ENCODE data around the gene ZRANB1.

Gene ZRANB1

DNA sequence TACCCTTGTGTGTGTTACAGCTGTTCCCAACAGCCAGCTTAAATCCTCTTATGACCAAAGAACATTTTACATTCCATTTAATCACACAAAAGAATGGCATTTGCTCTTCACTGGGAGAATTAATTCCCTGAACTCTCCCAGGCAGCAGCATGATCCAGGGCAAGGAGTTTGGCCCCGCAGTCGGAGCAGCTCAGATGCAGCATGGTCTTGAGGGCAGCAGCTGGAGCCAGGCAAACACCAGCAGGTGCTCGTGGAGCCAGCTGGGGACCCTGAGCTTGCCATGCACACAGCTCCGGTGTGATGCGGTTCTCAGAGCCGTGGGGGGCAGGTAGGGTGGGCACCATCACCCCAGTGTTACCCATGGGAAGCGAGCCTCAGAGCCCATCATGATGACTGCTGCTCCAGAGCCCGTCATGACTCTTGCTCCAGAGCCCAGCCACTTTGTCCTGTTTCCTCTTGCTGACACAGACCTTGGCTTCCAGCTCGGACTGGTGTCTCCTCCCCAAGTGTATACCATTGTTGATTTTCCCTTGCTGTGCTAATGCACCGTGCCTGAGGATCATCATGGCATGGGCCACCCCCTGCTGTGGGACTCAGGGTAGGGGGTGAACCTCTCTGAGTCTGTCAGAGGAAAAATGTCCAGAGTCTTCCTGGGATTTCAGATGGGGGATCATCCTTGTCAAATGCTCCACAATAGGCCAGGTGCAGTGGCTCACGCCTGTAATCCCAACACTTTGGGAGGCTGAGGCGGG, 75.8 kb downstream of the ZRANB1 start:
- no peak for DNase-seq (ENCODE audit: low read depth in 2 of 2, low spot score in 1 of 2)

DNA sequence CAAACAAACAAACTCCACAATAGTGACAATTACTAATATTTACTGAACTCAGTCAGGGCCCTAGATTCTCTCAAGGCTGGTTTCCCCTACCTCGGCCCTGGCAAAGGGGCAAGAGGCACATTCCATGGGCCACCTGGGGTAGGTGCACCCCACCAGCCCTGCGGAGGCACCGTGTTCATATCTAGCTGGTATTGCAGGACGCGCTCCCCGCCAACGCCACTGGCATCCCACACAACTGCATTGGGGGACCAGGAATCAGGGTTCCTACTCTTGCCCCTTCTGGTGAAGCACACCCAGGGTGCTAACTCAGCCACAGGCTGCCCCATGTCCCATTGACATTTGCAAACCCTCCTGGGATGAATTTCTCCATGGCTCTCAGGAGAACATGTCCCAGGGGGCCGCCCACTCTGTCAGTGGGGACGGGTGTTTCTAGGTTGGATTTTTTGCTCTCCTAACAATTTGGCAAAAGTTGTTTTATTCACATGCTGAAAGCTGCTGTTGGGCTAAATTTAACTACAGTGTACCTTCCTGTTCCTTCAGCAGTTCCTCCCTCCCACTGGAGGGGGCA, 76.7 kb downstream of the ZRANB1 start:
- DNase-seq (ENCODE audit: low read depth in 2 of 2, low spot score in 1 of 2): no peak

DNA sequence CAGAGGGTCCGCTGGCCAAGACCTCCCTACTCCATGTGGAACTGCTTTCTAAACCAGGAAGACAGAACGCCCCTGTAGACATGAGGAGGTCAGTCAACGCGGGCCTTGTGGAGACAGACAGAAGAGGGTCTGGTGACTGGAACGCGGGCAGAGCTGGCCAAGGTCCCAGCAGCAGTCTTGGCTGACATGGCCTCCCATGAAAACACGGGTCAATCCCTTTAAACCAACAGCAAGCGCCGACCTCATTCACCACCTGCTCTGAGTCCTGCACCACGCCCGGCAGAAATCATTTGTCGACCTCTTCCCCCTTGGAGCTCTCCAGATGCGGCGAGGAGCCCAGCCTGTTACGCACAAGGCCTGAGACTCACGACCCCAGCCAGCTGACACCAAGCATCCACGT, 78.5 kb downstream of the ZRANB1 start:
- DNase-seq (ENCODE audit: low read depth in 2 of 2, low spot score in 1 of 2): no peak

DNA sequence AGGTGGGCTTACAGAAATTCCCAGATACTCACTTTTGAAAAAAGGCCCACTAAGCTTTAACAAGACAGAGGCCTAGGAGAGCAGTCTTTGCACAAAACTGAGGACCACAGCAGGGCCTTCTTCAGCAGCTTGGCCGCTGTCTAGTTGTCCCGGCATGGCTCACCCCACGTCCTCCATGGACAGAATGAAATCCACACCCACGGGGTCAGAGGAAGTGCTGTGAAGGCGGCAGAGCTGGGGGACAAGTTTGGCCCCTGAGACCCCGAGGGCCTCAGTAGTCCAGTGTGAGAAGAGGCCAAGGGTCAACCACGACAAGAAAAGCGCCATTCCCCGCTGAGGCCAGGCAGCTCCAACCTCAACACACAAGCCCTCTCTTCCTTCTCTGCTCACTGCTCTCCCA, 78.9 kb downstream of the ZRANB1 start:
- no peak for DNase-seq (ENCODE audit: low read depth in 2 of 2, low spot score in 1 of 2)

DNA sequence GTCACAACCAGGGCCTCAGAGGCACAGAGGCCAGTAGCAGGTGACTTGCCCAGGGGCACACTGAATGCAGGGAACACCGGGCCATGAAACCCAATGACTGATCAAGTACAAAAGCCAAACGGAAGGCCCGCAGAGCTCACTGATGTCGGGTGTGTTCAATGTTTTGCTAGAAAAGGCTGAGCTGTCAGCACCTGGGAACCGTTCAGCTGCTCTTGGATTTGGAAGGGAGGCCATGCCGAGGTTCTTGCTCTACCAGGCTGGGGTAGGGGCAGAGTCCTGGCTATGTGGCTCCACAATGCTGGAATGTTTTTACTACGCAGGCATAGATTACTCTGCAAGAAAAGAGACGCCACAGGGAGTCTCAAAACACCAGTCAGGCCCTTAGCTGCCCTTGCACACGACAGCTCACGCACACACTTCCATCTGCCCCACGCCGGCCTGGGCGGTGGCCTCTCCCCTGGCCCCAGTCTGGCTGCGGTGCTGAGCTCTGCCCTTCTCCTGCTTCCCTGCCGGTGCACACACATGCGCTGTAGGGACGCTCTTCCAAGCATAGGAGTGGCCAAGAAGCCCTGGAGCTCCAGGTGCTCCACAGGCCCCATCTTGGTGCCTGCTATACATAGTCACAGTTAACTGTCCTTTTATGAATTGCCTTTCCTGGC, 79.9 kb downstream of the ZRANB1 start:
- DNase-seq (ENCODE audit: low read depth in 2 of 2, low spot score in 1 of 2): no peak

DNA sequence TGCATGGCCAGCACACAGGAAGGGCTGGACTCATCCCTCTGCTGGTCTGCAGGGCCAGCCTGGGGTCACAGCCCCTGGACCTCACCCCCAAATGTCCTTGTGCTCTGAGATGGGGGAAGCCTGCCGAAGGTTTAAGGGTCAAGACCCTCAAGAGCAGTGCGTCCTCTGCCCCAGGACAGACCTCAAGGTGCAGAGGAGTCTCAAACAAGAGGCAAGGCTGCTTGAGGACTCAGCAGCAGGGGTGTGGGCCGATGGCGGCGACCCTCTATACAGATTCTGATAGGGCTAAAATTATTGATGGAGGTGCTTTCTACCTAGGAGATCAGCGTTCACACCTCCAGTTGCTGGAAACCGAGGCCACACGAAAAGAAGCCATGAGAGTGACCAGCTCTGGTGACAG, 80.7 kb downstream of the ZRANB1 start:
- DNase-seq (ENCODE audit: low read depth in 2 of 2, low spot score in 1 of 2): no peak

DNA sequence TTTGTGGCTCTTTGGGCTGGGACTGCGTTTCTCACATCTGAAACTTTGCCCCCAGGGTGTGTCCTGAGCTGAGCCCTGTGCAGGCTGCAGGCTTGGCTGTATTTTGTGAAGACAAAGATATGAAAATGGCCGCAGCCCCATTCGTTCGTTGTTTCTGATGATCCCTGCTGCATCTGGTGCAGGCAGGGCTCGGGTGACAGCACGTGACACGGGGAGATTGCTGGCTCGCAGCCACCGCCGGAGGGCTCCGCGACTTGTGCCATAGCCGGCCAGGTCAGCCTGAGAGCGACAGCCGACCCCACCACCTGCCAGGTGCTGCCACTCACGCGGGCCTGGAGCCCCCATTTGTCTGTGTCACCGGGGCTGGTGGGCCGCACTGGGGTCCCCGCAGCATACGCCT, 81.3 kb downstream of the ZRANB1 start:
- DNase-seq (ENCODE audit: low read depth in 2 of 2, low spot score in 1 of 2): no peak

DNA sequence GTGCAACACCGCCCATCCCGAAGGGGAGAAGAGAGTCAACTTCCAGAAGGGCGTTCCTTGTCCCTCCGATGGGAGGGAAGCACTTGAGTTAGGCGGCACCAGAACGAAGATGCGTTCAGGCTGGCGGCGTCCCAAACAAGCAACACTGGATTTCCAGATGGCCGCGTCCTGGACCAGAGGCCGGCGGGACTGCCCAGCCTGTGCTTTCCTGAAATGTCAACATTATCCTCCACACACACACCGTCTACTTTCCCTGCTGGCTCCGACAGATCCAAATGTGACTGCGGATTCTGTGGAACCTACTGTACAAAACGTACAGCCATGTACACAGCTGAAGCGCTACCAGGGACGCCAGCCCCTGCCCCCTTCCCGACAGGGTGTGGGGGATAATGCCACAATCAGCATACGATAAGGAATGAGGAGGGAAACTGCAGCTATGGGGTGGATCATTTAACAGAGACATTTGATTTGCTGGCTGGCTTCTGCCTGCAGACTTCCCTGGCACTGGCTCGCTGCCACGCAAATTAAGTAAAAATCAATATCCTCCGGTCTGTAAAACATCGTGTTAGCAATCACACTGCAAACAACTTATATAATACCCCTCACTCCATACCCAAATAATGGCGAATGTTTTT, 82.1 kb downstream of the ZRANB1 start:
- no peak for DNase-seq (ENCODE audit: low read depth in 2 of 2, low spot score in 1 of 2)

DNA sequence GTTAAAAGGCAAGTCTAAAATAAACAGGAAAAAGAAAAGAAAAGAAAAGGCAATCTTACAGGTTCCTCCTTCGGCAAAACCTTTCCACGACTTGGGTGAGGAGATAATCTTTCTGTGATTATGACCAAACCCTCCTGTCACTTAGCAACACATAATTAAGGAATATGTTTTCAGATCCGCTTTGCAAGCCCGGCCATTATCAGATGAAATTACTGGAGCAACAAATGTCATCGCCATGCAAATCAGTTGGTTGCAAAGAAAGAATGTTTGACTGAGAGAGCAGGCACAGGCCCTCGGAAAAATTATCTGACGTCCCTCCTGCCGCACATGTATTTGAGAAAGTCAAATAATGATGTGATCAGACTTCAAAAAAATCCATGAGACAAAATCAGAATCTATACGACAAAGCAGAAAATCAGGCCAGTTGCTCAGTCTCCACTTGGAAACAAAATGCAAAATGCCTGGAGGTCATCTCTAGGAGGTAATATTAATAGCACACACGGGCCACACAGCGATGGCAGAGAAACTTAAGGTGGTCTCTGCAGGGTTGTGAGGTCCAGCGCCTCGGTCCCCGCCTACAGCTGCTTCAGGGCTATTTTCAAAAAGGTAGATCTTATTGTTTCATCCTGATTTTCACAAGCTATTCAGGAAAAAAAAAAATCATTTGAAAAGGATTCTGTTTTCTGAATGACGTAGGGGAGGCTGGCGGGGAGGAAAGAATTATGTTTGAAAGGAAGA, 82.7 kb downstream of the ZRANB1 start:
- DNase-seq (ENCODE audit: low read depth in 2 of 2, low spot score in 1 of 2): no peak

DNA sequence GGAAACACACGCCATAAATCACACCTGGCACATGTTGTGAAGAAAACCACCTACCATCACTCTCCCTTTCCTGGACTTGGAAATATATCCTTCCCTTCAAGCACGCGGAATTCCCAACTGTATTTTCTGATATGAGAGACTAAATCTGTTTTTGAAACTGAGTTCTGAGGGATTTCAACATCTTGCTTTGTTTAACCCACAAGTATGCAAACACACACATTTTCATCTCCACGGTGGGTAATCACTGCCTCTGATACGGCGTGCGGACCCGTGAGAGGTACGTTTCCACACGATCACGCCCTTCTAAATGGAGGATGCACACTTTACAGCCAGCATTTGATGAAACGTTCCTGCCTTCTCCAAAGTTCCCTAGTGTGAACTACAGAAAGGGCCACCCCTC, 83.4 kb downstream of the ZRANB1 start:
- DNase-seq (ENCODE audit: low read depth in 2 of 2, low spot score in 1 of 2): no peak

DNA sequence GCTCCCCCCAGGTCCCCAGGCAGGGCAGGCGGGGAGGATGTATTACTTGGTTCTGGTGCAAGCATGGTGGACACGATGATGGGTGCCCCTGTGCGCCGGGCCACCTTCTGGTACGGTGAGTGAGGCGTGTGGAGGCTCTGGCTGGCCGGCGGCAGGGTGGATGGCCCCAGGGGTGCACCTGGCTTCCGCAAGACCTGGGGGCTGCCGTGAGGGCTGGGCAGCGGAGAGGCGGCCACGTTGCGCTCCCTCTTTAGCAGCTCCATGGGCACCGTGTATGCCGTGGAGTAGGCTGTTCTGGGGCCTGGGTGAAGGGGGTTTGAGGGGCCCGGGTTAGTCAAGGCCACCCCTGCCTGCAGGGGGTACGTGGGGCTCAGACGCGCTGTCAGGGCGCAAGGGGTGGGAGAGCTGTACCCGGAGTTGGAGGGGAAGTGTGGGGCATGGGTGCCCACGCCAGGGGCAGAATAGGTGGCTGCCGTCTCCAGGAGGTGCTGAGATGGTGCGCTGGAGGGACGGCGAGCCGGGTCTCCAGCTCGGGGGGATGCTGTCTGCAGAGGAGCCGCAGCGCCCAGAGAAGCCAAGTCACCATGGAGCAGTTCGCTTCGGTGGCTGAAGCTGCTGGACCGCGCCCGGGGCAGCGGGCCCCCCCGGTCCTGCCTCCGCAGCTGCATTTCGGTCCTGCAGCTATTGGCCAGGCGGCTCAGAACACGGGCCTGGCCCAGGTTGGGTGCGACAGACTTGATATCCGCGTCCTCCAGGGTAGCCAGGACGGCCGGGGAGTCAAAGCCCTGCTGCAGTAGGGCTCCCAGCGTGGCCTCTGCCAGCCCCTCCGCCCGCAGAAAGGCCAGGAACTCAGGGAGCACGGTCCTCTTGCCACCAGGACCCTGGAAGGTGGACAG, 84.4 kb downstream of the ZRANB1 start:
- no peak for DNase-seq (ENCODE audit: low read depth in 2 of 2, low spot score in 1 of 2)

DNA sequence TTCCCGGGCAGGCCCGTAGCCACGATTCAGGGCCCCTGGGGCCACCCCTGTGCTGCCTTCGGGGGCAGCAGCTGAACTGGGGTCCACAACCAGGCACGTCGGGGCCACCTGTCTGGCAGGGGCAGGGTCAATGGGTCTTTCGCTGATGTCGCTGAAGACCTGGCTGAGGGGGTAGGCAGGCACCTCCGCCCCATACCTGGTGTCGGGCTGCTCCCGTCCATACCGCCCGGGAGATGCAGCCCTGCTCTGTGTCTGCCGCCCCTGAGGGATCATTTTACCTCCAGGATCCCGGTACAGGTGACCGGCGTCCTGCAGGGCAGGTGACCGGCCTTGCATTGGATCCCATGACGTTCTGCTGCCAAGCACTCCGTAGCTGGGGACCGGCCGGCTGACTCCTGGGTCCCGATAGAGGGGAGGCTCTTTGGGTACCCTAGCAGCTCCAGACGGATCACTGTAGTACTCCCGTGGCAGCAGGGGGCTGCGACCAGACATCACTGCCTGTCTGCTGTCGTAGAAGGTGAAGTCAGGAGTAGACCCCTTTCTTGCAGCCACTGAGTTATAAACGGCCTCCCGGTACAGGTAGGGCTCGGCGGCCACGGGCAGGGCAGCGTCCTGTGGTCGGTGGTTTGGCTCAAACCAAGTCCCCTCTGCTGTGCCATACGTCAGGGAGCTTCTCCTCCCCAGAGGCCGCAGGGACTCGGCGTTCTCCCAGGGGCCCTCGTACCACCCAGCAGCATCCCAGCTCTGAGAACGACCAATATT, 85.2 kb downstream of the ZRANB1 start:
- DNase-seq (ENCODE audit: low read depth in 2 of 2, low spot score in 1 of 2): no peak

DNA sequence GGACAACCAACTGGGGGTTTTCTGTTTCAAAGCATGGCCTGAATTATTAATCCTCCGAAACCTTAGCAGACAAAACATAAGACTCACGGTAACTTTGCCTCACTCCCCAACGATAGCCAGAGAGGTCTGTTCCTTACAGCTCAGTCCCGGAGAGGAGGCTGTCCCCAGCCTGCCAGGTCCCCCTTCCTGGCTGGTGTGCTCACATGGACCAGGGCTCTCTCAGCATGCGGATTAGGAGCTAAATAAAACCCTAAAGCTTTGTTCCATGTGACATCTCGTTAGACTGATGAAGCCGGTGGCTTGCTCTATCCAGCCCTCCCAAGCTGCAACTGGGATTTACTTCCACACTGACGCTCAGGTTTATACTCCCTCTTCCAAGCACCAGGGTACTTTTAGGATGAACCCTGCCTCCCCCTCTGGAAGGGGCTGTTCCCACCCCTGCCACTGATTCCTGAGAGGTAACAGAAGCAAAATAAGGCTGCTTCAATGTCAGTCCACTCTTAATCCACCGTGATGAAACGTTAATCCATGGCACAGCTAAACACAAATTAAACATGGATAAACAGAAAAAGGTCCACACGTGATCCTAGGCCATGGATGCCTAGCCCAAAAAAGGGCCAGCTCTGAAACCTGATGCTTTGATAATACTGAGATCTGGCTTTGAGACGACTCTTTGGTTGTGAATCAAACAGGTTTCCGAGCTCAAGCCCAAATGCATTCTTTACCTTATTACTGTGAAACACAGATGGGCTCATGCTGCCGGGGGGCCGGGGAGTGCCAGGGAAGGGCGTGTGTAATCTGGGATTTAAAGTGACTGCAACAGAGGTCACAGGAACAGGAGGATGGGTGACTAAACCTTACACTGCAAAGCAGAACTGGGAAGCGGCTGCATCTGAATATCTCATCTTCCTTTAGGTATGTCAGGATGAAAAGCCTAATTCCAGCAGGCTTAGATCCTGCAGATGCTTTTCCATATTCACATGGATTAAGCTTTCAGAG, 86.2 kb downstream of the ZRANB1 start:
- DNase-seq (ENCODE audit: low read depth in 2 of 2, low spot score in 1 of 2): no peak

DNA sequence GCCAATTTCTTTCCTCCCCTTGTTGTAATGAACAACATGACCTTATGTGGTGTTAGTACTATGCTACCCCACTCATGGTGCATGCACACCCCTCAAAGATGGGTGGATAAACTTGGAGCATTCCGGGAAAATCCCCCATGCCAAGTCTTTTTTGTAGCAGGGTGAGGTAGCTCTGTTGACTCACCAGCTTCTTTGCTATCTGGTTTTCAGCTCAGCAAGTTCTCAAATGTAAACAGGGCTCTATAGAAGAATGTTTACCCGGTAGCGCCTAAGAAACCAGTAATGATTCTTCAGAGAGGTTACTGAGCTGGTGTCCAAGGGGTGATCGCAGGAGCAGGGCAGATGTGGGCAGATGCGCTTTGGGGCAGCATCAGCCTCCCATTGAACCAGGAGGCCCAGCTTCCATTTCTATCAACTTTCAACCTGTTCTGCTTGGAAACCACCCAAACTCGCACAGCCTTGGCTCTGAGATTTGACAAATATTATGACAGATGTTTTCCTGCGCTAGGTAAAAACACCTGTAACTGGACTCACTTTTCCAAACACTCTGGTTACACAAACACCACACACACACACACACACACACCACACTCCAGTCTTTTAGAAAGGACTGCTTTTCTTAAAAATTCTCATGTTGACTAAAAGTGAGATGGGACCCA, 87.8 kb downstream of the ZRANB1 start:
- DNase-seq (ENCODE audit: low read depth in 2 of 2, low spot score in 1 of 2): no peak

DNA sequence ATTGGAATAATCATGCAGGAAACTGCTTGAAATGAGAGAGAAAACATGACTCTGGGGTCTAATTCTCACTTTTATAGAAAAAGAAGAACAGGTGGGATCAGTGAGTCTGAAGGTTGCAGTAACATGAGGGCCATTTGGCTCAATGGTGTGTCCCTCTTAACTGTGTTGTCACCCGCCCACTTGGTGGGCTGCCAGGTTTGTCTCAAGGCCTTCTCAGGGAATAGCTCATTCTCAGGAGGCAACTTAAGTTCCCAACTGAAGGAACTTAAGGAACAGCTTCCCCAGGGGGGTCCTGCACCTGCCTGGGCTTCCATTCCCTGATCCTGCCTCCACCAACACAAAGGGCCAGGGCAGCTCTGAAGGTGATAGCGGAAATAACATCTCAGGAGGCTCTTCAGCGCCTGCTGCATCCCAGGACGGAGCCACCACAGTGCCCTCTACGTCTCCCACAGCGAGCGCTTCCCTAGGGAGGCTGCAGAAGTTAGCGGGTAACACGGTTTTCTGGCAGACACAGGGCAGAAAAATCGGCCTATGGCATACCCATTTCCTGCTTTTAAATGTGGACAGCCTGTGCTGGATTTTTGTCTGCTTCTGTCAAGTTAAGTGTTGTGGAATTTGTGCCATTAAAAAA, 88.8 kb downstream of the ZRANB1 start:
- DNase-seq (ENCODE audit: low read depth in 2 of 2, low spot score in 1 of 2): no peak

DNA sequence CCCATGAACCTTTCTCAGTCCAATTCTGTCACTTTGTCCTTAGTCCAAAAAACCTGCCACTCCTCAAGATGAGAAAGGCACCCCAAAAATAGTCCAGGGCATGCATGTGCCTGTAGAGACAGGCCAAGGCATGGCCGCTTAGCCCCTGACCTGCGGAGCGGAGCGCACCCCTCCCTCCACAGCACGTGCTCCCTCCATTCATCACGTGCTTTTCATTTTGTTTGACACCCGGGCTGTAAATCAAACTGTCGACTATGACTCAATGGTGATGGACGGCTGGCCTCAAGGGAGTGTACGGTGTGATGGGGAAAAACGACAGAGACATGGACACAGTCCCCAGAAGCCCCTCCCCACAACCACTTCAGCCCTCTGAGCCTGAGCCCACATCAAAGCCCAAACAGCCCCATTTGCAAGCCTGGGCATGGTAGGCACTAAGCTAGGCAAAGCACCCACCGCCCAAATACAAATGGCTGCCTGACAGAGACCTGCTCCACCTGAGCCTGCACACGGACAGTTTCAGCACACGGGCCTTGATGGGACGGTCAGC, 90.6 kb downstream of the ZRANB1 start:
- no peak for DNase-seq (ENCODE audit: low read depth in 2 of 2, low spot score in 1 of 2)
